GM12801 (cell line): ENCODE data around the gene PRKAR2B.

Source experiments
- TF ChIP-seq, protein P1 (sequence below): IDR thresholded peaks from one replicate; pipeline ENCODE4 v1.5.1; 2011; ENCODE audit warnings: control low read depth; ENCODE audit not compliant: insufficient read length; ENCODE audit errors: extremely low read depth

PRKAR2B gene

DNA sequence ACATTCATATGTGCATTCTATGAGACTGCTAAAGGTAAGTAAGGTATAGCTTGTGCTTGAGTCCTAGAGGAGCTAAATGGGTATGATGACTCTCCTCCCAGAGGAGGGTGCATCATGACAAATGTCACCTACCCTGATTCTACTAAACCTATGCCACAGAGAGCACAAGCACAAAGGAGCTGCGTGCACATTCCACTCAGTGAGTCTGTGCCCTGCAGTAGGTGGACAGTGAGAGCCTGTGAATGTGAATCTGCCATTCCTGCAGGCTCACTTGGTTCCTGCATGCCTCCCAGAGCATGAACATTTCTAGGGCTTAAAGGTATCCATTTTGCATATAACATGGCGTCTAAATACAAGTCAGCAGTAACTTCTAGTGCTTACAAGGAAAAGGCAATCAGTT lies 46.8 kb downstream of the PRKAR2B start:
- TF ChIP-seq, protein P1, sequence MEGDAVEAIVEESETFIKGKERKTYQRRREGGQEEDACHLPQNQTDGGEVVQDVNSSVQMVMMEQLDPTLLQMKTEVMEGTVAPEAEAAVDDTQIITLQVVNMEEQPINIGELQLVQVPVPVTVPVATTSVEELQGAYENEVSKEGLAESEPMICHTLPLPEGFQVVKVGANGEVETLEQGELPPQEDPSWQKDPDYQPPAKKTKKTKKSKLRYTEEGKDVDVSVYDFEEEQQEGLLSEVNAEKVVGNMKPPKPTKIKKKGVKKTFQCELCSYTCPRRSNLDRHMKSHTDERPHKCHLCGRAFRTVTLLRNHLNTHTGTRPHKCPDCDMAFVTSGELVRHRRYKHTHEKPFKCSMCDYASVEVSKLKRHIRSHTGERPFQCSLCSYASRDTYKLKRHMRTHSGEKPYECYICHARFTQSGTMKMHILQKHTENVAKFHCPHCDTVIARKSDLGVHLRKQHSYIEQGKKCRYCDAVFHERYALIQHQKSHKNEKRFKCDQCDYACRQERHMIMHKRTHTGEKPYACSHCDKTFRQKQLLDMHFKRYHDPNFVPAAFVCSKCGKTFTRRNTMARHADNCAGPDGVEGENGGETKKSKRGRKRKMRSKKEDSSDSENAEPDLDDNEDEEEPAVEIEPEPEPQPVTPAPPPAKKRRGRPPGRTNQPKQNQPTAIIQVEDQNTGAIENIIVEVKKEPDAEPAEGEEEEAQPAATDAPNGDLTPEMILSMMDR, result no peak

DNA sequence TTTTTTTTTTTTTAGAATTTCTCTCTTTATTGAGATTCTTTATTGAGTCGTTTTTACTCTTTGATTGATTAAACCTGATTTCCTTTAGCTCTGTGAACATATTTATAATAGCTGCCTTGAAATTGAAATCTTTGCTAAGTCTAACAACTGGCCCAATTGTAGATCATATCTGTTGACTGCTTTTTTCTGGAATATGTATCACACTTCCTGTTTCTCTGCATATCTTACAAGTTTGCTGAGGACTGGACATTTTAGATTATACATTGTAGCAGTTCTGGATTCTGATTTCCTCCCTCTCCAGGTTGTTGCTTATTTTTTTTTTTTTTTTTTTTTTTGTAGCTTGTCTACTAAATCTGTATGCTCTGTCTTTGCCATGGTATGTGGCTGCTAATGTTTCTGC lies 56.3 kb downstream of the PRKAR2B start:
- TF ChIP-seq, protein P1, result no peak

DNA sequence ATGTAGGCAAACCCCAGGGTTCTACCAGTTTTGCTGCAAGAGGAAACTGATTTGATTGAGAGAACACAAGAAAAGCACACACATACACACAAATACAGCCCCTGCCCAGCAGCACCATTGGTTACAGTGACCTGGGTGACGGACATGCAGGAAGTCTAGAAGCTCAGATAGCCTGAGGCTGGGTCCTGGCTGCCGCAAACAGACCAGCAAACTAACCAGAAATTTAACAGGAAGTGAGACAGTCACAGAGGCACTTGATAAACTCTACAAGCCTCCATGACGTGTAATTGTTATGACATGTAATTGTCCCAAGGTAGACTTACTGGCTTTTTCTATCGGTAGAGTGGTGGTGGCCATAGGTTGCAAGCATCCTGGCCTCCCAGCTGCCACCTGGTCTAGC lies 58.9 kb downstream of the PRKAR2B start:
- TF ChIP-seq, protein P1, result no peak

DNA sequence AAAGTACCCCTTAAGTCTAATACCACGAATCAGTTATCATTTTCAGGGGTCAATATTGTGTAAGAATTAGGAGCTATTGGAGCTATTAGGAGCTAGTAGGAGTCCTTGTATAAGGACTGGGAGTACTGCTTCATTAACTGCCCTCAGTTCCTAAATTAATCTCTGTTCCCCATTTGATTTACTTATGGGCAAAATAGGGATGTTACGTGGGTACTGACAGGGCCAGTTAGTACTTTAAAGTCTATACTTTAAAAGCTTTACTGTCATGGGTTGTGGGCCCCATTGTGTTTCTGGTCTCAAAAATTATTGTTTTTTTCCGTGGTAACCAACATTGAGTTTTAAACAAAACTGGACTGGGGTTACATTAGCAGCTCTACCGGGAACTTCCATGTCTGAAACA lies 60.3 kb downstream of the PRKAR2B start:
- TF ChIP-seq, protein P1, result no peak

DNA sequence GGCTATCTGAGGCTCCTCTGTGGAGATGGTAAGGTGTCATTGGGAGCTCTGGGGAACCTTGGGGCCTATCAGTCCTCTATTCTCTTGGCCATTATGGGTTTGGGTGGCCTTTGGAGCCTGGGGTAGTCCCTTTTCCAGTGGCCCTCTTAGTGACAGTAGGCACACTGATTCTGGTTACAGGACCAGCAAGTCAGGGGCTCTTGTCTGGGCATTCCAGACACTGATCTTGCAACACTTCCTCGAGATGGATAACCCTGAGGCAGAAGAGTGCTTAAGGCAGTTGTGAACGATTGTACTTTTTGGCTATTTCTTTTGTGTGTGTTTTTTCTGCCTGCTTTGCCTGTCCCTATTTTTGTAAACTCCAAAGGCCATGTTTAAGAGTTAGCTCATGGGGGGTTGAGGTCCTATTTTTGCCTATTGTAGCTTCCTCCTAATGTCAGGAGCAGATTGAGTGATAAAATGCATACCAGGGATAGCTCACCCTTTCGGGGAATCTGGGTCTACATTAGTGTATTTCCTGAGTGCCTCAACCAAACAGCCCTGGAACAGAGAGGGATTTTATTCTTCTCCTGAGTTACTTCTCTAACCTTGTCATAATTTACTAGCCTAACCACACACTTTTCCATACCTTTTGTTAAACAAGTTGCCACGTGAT lies 61.2 kb downstream of the PRKAR2B start:
- TF ChIP-seq, protein P1, result no peak

DNA sequence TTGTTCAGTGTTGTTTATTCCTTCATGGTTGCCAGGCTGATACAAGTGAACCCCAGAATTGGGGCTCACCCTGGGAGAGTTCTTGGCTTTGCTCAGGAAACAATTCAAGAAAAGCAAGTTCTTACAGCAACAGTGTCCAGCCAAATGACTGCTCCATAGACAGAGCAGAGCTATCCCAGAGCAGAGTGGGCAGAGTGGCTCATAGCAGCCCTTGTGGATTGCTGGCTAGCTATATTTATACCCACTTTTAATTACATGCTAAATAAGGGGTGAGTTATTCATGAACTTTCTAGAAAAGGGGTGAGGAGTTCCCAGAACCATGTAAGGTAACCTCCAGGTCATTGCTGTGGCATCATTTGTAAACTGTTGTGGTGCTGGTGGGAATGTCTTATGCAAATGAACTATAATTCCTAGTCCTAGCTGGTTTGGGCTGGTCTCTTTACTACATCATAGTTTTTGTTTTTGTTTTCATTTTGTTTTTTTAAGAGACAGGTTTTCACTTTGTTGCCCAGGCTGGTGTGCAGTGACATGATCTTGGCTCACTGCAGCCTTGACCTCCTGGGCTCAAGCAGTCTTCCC lies 64.4 kb downstream of the PRKAR2B start:
- TF ChIP-seq, protein P1, result no peak

DNA sequence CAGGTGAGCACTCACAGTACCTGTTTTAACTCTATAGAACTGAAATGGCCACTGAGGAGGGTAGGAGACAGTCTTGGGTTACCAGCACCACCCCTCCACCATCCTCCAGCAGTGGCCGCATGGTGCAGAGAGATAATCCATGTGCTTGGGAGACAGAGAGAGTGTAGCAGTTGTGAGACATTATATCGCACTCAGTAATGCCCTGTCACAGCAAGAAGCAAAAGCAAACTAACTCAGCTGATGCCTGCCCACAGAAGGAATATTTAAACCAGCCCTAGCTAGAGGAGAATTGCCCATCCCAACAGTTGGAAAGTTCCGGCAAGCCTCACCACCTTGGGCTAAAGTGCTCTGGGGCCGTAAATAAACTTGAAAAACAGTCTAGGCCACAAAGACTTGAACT lies 65.5 kb downstream of the PRKAR2B start:
- TF ChIP-seq, protein P1, result no peak
